ENCODE data around the gene GJA1.

- TF ChIP-seq POLR2A (IDR thresholded peaks at IDR 0.05) (no peak), CTCF (IDR thresholded peaks at IDR 0.05) (no peak)
Observed at GRCh38 chr6:121413879-121414278, 21.6 kb upstream of the GJA1 start.

Data from prostate gland (tissue), 2 donors.